Mesenchymal stem cell (in vitro differentiated cells and primary cell): ENCODE data around the gene CARD10.

Source experiments
- DNase-seq: peaks from one replicate; pipeline ENCODE4 v3.0.0-alpha.2; 2013
- H2AFZ ChIP-seq: one replicate; pipeline ENCODE4 v1.6.1; 2013; ENCODE audit warnings: low read depth, mild to moderate bottlenecking, control low read depth, inconsistent platforms, low read length, moderate library complexity
- H2AK5ac ChIP-seq: 2 replicates; pipeline ENCODE4 v1.6.1; 2013; ENCODE audit warnings: low read length, moderate library complexity, mild to moderate bottlenecking, inconsistent platforms; ENCODE audit not compliant: severe bottlenecking
- H2BK120ac ChIP-seq: one replicate; pipeline ENCODE4 v1.6.1; 2013; ENCODE audit warnings: low read depth, mild to moderate bottlenecking, inconsistent platforms, low read length, moderate library complexity
- H2BK12ac ChIP-seq, 2 experiments: one replicate each; pipeline ENCODE4 v1.6.1; 2013; ENCODE audit warnings: inconsistent platforms in 2 of 2, low read length in 2 of 2, mild to moderate bottlenecking in 2 of 2, moderate library complexity in 2 of 2, control low read depth in 1 of 2
- H2BK15ac ChIP-seq: one replicate; pipeline ENCODE4 v1.6.1; 2013; ENCODE audit warnings: mild to moderate bottlenecking, low read depth, inconsistent platforms; ENCODE audit not compliant: poor library complexity, severe bottlenecking
- H2BK5ac ChIP-seq: 2 replicates; pipeline ENCODE4 v1.6.1; 2013; ENCODE audit warnings: low read depth, mild to moderate bottlenecking, low read length, control low read depth, inconsistent platforms; ENCODE audit not compliant: poor library complexity, severe bottlenecking
- H3K14ac ChIP-seq, 2 experiments: one replicate each; pipeline ENCODE4 v1.6.1; 2013; ENCODE audit warnings: inconsistent platforms in 2 of 2, low read length in 2 of 2, control low read depth in 1 of 2, mild to moderate bottlenecking in 1 of 2, moderate library complexity in 1 of 2
- H3K18ac ChIP-seq, 2 experiments: one replicate each; pipeline ENCODE4 v1.6.1; 2013; ENCODE audit warnings: inconsistent platforms in 2 of 2, low read length in 2 of 2, control low read depth in 1 of 2, low read depth in 1 of 2, mild to moderate bottlenecking in 1 of 2
- H3K23ac ChIP-seq, 2 experiments: one replicate each; pipeline ENCODE4 v1.6.1; 2013; ENCODE audit warnings: inconsistent platforms in 2 of 2, low read length in 2 of 2, mild to moderate bottlenecking in 2 of 2, moderate library complexity in 2 of 2, control low read depth in 1 of 2
- H3K27ac ChIP-seq: 2 replicates; pipeline ENCODE4 v1.5.1; 2013; ENCODE audit warnings: mild to moderate bottlenecking, moderate library complexity, low read length, control low read depth, inconsistent platforms; ENCODE audit not compliant: poor library complexity, severe bottlenecking
- H3K27me3 ChIP-seq, 2 experiments: 2 replicates each; pipeline versions ENCODE4 v1.6.1 to v1.7.0; 2013; ENCODE audit warnings: low read length in 2 of 2, mild to moderate bottlenecking in 2 of 2, moderate library complexity in 2 of 2, control low read depth in 1 of 2, inconsistent platforms in 1 of 2; ENCODE audit not compliant: control insufficient read depth in 1 of 2, insufficient read depth in 1 of 2
- H3K36me3 ChIP-seq, 2 experiments: 2 replicates each; pipeline versions ENCODE4 v1.6.1 to v1.7.0; 2013; ENCODE audit warnings: low read length in 2 of 2, control low read depth in 1 of 2, inconsistent platforms in 1 of 2, low read depth in 1 of 2, mild to moderate bottlenecking in 1 of 2; ENCODE audit not compliant: insufficient read depth in 2 of 2, control insufficient read depth in 1 of 2
- H3K4ac ChIP-seq, 2 experiments: one replicate each; pipeline ENCODE4 v1.6.1; 2013; ENCODE audit warnings: inconsistent platforms in 2 of 2, low read length in 2 of 2, mild to moderate bottlenecking in 2 of 2, moderate library complexity in 2 of 2, control low read depth in 1 of 2, low read depth in 1 of 2
- H3K4me1 ChIP-seq: 2 replicates; pipeline ENCODE4 v1.6.1; 2013; ENCODE audit warnings: low read depth, low read length, control low read depth; ENCODE audit not compliant: control insufficient read depth, insufficient read depth
- H3K4me2 ChIP-seq: 2 replicates; pipeline ENCODE4 v1.6.1; 2013; ENCODE audit warnings: low read length, mild to moderate bottlenecking, inconsistent platforms; ENCODE audit not compliant: poor library complexity, severe bottlenecking
- H3K4me3 ChIP-seq, 2 experiments: 2 replicates each; pipeline versions ENCODE4 v1.5.1 to v1.7.0; 2013; ENCODE audit warnings: low read length in 2 of 2, mild to moderate bottlenecking in 2 of 2, control low read depth in 1 of 2, low read depth in 1 of 2; ENCODE audit not compliant: insufficient read depth in 1 of 2
- H3K79me1 ChIP-seq: replicated peaks from 2 replicates; pipeline ENCODE4 v1.6.1; 2013; ENCODE audit warnings: mild to moderate bottlenecking, control low read depth, low read length, inconsistent platforms; ENCODE audit not compliant: poor library complexity, severe bottlenecking
- H3K9ac ChIP-seq: 2 replicates; pipeline ENCODE4 v1.7.0; 2013; ENCODE audit warnings: mild to moderate bottlenecking, low read length, moderate library complexity
- H3K9me3 ChIP-seq: 2 replicates; pipeline ENCODE4 v1.7.0; 2013; ENCODE audit warnings: mild to moderate bottlenecking, low read length; ENCODE audit not compliant: control insufficient read depth
- H4K8ac ChIP-seq: one replicate; pipeline ENCODE4 v1.6.1; 2013; ENCODE audit warnings: inconsistent platforms, mild to moderate bottlenecking, low read length, moderate library complexity
- H4K91ac ChIP-seq: one replicate; pipeline ENCODE4 v1.6.1; 2013; ENCODE audit warnings: mild to moderate bottlenecking, low read length, inconsistent platforms
- WGBS: methylation state at CpG from one replicate; pipeline ENCODE4 v1.1.7; 2013; ENCODE audit warnings: mixed read lengths; 5-methylcytosine and 5-hydroxymethylcytosine counted together

The CARD10 gene

GRCh38 chr22:37449331-37450001, 69.7 kb downstream of the CARD10 start:
- Histone ChIP-seq H3K14ac (peak overlapping the region in 1 of 2 experiments; percentile 93), H3K4me3 (no peak overlapping the region), H3K4me1 (peaks cover 26% of the 10 kb centered on the region), H3K23ac (no peak overlapping the region), H3K4me2 (no peak overlapping the region), H3K9me3 (no peaks in the 10 kb centered on the region), H3K36me3 (no peaks in the 10 kb centered on the region), H3K18ac (peak overlapping the region in 1 of 2 experiments; percentile 55), H2BK5ac (no peak overlapping the region), H2BK12ac (peak overlapping the region in 1 of 2 experiments; percentile 58), H2AFZ (no peak overlapping the region), H4K91ac (no peak overlapping the region), H3K27ac (no peak overlapping the region), H2AK5ac (peak overlapping the region; percentile 32), H3K9ac (no peak overlapping the region), H2BK15ac (no peak overlapping the region), H3K4ac (peak overlapping the region in 1 of 2 experiments; percentile 64), H3K27me3 (peaks cover 0 to 70% of the 10 kb centered on the region in 2 experiments), H4K8ac (peak overlapping the region; percentile 22), H3K79me1 (no peaks in the 10 kb centered on the region), H2BK120ac (no peak overlapping the region)
- no peak for DNase-seq
- 72% methylated on average over 13 of the region's 15 CpGs for WGBS

- no peak overlapping the region for H3K9ac ChIP-seq
- no peak overlapping the region for H3K27ac ChIP-seq
- no peak overlapping the region for H2BK15ac ChIP-seq
- H3K4me1 ChIP-seq: peaks cover 19% of the 10 kb centered on the region
- H2BK5ac ChIP-seq: no peak overlapping the region
- no peaks in the 10 kb centered on the region for H3K36me3 ChIP-seq
- H2BK12ac ChIP-seq: peak overlapping the region in 1 of 2 experiments; percentile 10
- DNase-seq: no peak
- WGBS: 94% methylated on average over 15 of the region's 18 CpGs
- no peak overlapping the region for H3K4me2 ChIP-seq
- no peak overlapping the region for H4K91ac ChIP-seq
- no peaks in the 10 kb centered on the region for H3K79me1 ChIP-seq
- no peak overlapping the region for H3K4me3 ChIP-seq
- H3K14ac ChIP-seq: peak overlapping the region in 1 of 2 experiments; percentile 93
- H2BK120ac ChIP-seq: no peak overlapping the region
- H3K9me3 ChIP-seq: no peaks in the 10 kb centered on the region
- H3K18ac ChIP-seq: peak overlapping the region in 1 of 2 experiments; percentile 82
- no peak overlapping the region for H3K4ac ChIP-seq
- H4K8ac ChIP-seq: no peak overlapping the region
- peaks cover 0 to 65% of the 10 kb centered on the region in 2 experiments for H3K27me3 ChIP-seq
- H3K23ac ChIP-seq: no peak overlapping the region
- peak overlapping the region; percentile 8 for H2AK5ac ChIP-seq
- no peak overlapping the region for H2AFZ ChIP-seq
Measured at GRCh38 chr22:37448516-37449127, 70.6 kb downstream of the CARD10 start.

- H2BK15ac ChIP-seq: no peak overlapping the region
- H3K4me1 ChIP-seq: peaks cover 22% of the 10 kb centered on the region
- peaks cover 8% of the 10 kb centered on the region for H3K9me3 ChIP-seq
- no peak overlapping the region for H3K18ac ChIP-seq
- no peak overlapping the region for H3K4me2 ChIP-seq
- no peak overlapping the region for H4K8ac ChIP-seq
- H3K4ac ChIP-seq: no peak overlapping the region
- no peak overlapping the region for H2AFZ ChIP-seq
- no peak overlapping the region for H2AK5ac ChIP-seq
- H3K36me3 ChIP-seq: no peaks in the 10 kb centered on the region
- no peak overlapping the region for H3K14ac ChIP-seq
- DNase-seq: no peak
- no peak overlapping the region for H3K23ac ChIP-seq
- no peak overlapping the region for H3K27ac ChIP-seq
- no peaks in the 10 kb centered on the region for H3K79me1 ChIP-seq
- H2BK120ac ChIP-seq: no peak overlapping the region
- no peak overlapping the region for H2BK5ac ChIP-seq
- no peak overlapping the region for H2BK12ac ChIP-seq
- H4K91ac ChIP-seq: no peak overlapping the region
- no peak overlapping the region for H3K9ac ChIP-seq
- 97% methylated on average over 8 of the region's 9 CpGs for WGBS
- H3K27me3 ChIP-seq: peaks cover 0 to 70% of the 10 kb centered on the region in 2 experiments
- no peak overlapping the region for H3K4me3 ChIP-seq
Measured at GRCh38 chr22:37445501-37445900, 73.7 kb downstream of the CARD10 start.

GRCh38 chr22:37443977-37444376, 75.2 kb downstream of the CARD10 start:
- Histone ChIP-seq H3K14ac (no peak overlapping the region), H4K91ac (no peak overlapping the region), H3K4me1 (peaks cover 12% of the 10 kb centered on the region), H2BK12ac (no peak overlapping the region), H4K8ac (no peak overlapping the region), H3K27ac (no peak overlapping the region), H3K4me2 (no peak overlapping the region), H2BK120ac (no peak overlapping the region), H3K4me3 (no peak overlapping the region), H2AK5ac (no peak overlapping the region), H3K4ac (no peak overlapping the region), H3K36me3 (no peaks in the 10 kb centered on the region), H2BK15ac (no peak overlapping the region), H2BK5ac (no peak overlapping the region), H3K18ac (no peak overlapping the region), H3K9me3 (peaks cover 8% of the 10 kb centered on the region), H3K27me3 (peaks cover 0 to 61% of the 10 kb centered on the region in 2 experiments), H2AFZ (no peak overlapping the region), H3K23ac (no peak overlapping the region), H3K9ac (no peak overlapping the region), H3K79me1 (no peaks in the 10 kb centered on the region)
- WGBS: 80% methylated on average over 7 of the region's 7 CpGs
- DNase-seq: no peak
